Loucy (cell line): ENCODE data around the gene NF1.
"Not testable (repeated sequence)": the region's sequence is repeated elsewhere in the genome, so short reads cannot be mapped to it uniquely, and the experiment has no call there.

Experiments used
- H2AFZ ChIP-seq: fragments of 200-600 bp; sonication (generic); 2 replicates; pipeline ENCODE4 v1.6.0; 2016; ENCODE audit warnings: antibody characterized with exemption, mild to moderate bottlenecking, low read length, moderate library complexity
- H3F3A ChIP-seq: fragments of 200-600 bp; 2 replicates; pipeline ENCODE4 v1.6.0; 2016; ENCODE audit warnings: antibody characterized with exemption, low read depth, mild to moderate bottlenecking
- H3K27me3 ChIP-seq: fragments of 200-600 bp; sonication (generic); 2 replicates; pipeline ENCODE4 v1.6.1; 2014; ENCODE audit warnings: low read length, mild to moderate bottlenecking; ENCODE audit not compliant: insufficient read depth, poor library complexity, severe bottlenecking
- H3K36me3 ChIP-seq: fragments of 200-600 bp; sonication (generic); 2 replicates; pipeline ENCODE4 v1.6.1; 2016; ENCODE audit warnings: low read length; ENCODE audit not compliant: insufficient read depth
- H3K4me1 ChIP-seq: fragments of 200-600 bp; sonication (generic); 2 replicates; pipeline ENCODE4 v1.5.1; 2014; ENCODE audit warnings: low read length, mild to moderate bottlenecking; ENCODE audit not compliant: insufficient read depth, poor library complexity, severe bottlenecking
- H3K4me2 ChIP-seq: fragments of 200-600 bp; sonication (generic); 2 replicates; pipeline ENCODE4 v1.6.0; 2014; ENCODE audit warnings: antibody characterized with exemption, low read length, low read depth, mild to moderate bottlenecking; ENCODE audit not compliant: poor library complexity, severe bottlenecking
- H3K4me3 ChIP-seq: fragments of 200-600 bp; sonication (generic); 2 replicates; pipeline ENCODE4 v1.5.1; 2014; ENCODE audit warnings: low read length, mild to moderate bottlenecking, mixed read lengths; ENCODE audit not compliant: poor library complexity, severe bottlenecking
- H3K79me2 ChIP-seq: fragments of 200-600 bp; sonication (generic); 2 replicates; pipeline ENCODE4 v1.6.1; 2014; ENCODE audit warnings: low read length; ENCODE audit not compliant: insufficient read depth
- H3K9ac ChIP-seq: fragments of 200-600 bp; sonication (generic); 2 replicates; pipeline ENCODE4 v1.6.0; 2014; ENCODE audit warnings: mild to moderate bottlenecking, low read depth, low read length, moderate library complexity; ENCODE audit not compliant: poor library complexity, severe bottlenecking
- H3K9me2 ChIP-seq: fragments of 200-600 bp; sonication (generic); replicated peaks from 2 replicates; pipeline ENCODE4 v1.6.1; 2016; ENCODE audit warnings: low read depth, low read length, mixed read lengths
- H3K9me3 ChIP-seq: fragments of 200-600 bp; sonication (generic); 2 replicates; pipeline ENCODE4 v1.6.1; 2014; ENCODE audit warnings: mild to moderate bottlenecking, antibody characterized with exemption, low read length, low read depth; ENCODE audit not compliant: insufficient read depth
- H4K20me1 ChIP-seq: fragments of 200-600 bp; sonication (generic); 2 replicates; pipeline ENCODE4 v1.6.0; 2014; ENCODE audit warnings: antibody characterized with exemption, low read length, mild to moderate bottlenecking; ENCODE audit not compliant: insufficient read depth, poor library complexity, severe bottlenecking
- EZH2phosphoT487 ChIP-seq: fragments of 200-600 bp; IDR thresholded peaks from 2 replicates; pipeline ENCODE4 v1.6.1; 2018; ENCODE audit warnings: antibody characterized with exemption, mild to moderate bottlenecking, moderate library complexity, borderline replicate concordance
- TF ChIP-seq, protein P1 (sequence below): fragments of 200-600 bp; sonication (generic); conservative IDR thresholded peaks from 2 replicates; pipeline ENCODE4 v1.5.1; 2014; ENCODE audit warnings: mild to moderate bottlenecking, antibody characterized with exemption, low read length

Gene NF1

DNA sequence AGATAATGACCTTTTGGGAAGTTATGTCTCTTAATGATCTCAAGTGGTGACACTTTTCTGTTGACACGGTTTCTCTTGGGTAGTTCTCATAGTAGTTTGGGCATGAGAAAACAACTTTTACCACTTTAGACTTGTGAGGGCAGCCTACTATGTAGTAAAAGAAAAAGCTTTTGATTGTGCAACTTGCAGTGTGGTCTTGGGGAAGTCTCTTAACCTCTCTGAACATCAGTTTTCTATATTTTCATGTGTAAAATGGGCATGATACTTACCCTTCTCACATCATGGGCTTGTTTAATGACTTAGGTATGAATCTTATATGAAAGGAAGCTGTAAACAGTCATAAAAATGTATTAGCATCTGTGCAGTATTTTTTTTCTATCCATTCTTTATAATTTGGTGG, 11.2 kb downstream of the NF1 start:
- Histone ChIP-seq H2AFZ (no peak overlapping the region), H3K9me3 (no peaks in the 10 kb centered on the region), H3K36me3 (no peaks in the 10 kb centered on the region), H4K20me1 (peaks cover 11% of the 10 kb centered on the region), H3K4me2 (no peak overlapping the region), H3K4me3 (no peak overlapping the region), H3K79me2 (peaks cover 91% of the 10 kb centered on the region), H3K9me2 (no peaks in the 10 kb centered on the region), H3K4me1 (peaks cover 20% of the 10 kb centered on the region), H3F3A (no peaks in the 10 kb centered on the region), H3K27me3 (no peaks in the 10 kb centered on the region), H3K9ac (no peak overlapping the region)
- TF ChIP-seq, protein P1, sequence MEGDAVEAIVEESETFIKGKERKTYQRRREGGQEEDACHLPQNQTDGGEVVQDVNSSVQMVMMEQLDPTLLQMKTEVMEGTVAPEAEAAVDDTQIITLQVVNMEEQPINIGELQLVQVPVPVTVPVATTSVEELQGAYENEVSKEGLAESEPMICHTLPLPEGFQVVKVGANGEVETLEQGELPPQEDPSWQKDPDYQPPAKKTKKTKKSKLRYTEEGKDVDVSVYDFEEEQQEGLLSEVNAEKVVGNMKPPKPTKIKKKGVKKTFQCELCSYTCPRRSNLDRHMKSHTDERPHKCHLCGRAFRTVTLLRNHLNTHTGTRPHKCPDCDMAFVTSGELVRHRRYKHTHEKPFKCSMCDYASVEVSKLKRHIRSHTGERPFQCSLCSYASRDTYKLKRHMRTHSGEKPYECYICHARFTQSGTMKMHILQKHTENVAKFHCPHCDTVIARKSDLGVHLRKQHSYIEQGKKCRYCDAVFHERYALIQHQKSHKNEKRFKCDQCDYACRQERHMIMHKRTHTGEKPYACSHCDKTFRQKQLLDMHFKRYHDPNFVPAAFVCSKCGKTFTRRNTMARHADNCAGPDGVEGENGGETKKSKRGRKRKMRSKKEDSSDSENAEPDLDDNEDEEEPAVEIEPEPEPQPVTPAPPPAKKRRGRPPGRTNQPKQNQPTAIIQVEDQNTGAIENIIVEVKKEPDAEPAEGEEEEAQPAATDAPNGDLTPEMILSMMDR: no peak
- TF ChIP-seq EZH2phosphoT487: no peak

DNA sequence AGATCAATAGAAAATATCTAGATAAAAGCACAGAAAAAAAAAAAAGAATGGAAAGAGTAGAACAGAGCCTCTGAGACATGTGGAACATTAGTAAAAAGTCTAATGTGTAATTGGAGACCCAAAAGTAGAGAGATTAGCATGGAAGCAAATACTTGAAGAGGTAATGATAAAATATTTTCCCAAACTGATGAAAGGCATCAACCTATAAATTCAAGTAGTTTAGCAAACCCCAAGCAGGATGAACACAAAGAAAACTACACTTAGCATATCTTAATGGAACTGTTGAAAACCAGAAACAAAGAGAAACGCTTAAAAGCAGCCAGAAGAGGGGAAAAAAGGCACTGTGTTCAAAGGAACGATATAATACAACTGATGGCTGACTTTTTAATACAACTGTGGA, 16.4 kb downstream of the NF1 start:
- peaks cover 60% of the 10 kb centered on the region for H3K79me2 ChIP-seq
- peak overlapping the region; percentile 15 for H3K9ac ChIP-seq
- H3F3A ChIP-seq: no peaks in the 10 kb centered on the region
- H2AFZ ChIP-seq: no peak overlapping the region
- H3K9me3 ChIP-seq: no peaks in the 10 kb centered on the region
- H3K27me3 ChIP-seq: no peaks in the 10 kb centered on the region
- H4K20me1 ChIP-seq: peaks cover 20% of the 10 kb centered on the region
- no peak overlapping the region for H3K4me3 ChIP-seq
- no peaks in the 10 kb centered on the region for H3K36me3 ChIP-seq
- H3K4me1 ChIP-seq: peaks cover 24% of the 10 kb centered on the region
- TF ChIP-seq EZH2phosphoT487: no peak
- TF ChIP-seq, protein P1: no peak
- H3K9me2 ChIP-seq: no peaks in the 10 kb centered on the region
- no peak overlapping the region for H3K4me2 ChIP-seq

DNA sequence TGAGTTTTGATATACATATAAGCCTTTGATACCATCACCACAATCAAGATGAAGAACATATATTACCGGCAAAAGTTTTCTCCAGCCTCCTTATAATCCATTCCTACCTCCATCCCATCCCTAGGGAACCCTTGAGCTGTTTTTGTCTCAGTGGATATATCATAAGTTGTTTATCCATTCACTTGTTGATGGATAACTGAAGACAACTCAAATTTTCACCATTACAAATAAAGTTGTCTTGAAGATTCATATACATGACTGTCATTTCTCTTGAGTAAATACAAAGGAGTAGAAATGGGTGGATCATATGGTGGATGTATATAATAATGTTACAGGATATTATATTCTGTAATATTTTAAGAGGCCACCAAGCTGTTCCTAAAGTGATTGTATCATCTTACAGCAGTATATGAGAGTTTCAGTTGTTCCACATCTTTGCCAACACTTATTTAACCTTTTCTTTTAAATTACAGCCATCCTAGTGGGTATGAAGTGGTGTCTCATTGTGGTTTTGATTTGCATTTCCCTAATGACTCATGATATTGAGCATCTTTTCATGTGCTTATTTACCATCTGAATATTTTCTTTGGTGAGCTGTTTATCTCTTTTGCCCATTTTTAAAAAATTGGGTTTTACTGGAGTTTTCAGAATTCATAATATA, 17.4 kb downstream of the NF1 start:
- peaks cover 21% of the 10 kb centered on the region for H3K4me1 ChIP-seq
- H3K4me2 ChIP-seq: no peak overlapping the region
- H3K4me3 ChIP-seq: no peak overlapping the region
- no peaks in the 10 kb centered on the region for H3K36me3 ChIP-seq
- H3K9me2 ChIP-seq: no peaks in the 10 kb centered on the region
- H3K9ac ChIP-seq: no peak overlapping the region
- no peaks in the 10 kb centered on the region for H3K9me3 ChIP-seq
- no peaks in the 10 kb centered on the region for H3K27me3 ChIP-seq
- peaks cover 14% of the 10 kb centered on the region for H4K20me1 ChIP-seq
- no peak overlapping the region for H2AFZ ChIP-seq
- peaks cover 50% of the 10 kb centered on the region for H3K79me2 ChIP-seq
- no peaks in the 10 kb centered on the region for H3F3A ChIP-seq
- TF ChIP-seq, protein P1: no peak
- TF ChIP-seq EZH2phosphoT487: no peak

DNA sequence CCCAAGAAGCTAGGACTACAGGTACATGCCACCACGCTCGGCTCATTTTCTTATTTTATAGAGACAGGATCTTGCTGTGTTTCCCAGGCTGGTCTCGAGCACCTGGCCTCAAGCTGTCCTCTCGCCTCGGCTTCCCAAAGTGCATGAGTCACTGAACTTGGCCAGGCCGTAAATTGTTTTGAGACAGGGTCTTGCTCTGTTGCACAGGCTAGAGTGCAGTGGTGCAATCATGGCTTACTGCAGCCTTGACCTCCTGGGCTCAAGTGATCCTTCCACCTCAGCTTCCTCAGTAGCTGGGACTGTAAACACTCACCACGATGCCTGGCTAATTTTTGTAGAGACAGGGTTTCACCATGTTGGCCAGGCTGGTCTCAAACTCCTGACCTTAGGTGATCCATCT, 18.6 kb downstream of the NF1 start:
- Histone ChIP-seq H3K79me2 (peaks cover 42% of the 10 kb centered on the region), H3K4me1 (peaks cover 21% of the 10 kb centered on the region), H4K20me1 (peaks cover 14% of the 10 kb centered on the region)
- H3K9me3 ChIP-seq, H3K9me2 ChIP-seq, H3F3A ChIP-seq, H2AFZ ChIP-seq, H3K4me3 ChIP-seq, H3K27me3 ChIP-seq, H3K4me2 ChIP-seq, H3K9ac ChIP-seq, H3K36me3 ChIP-seq: not testable (repeated sequence)
